Right cardiac atrium (tissue), 5 donors: Measurements from ENCODE around the gene CARNS1. TPM values are rescaled to one million over a fixed set of nuclear protein-coding genes. Genes with fewer than 3 reads are reported as not detected.

Experiments
- ATAC-seq, 2 donors: fragments of 200-7000 bp; cut with Tn5 transposase; one replicate each; pipeline versions ENCODE4 v1.8.0 to v1.9.1; 2020; ENCODE audit warnings: moderate library complexity in 2 of 2, mild to moderate bottlenecking in 1 of 2
- DNase-seq, 3 donors: peaks; one replicate each; pipeline ENCODE4 v3.0.0-alpha.2; 2020
- H3K27ac ChIP-seq: one replicate; pipeline ENCODE4 v1.5.1; 2013; ENCODE audit warnings: mild to moderate bottlenecking, low read length, control low read depth, moderate library complexity
- H3K27me3 ChIP-seq: one replicate; pipeline ENCODE4 v1.6.1; 2013; ENCODE audit not compliant: control insufficient read depth, insufficient read depth
- H3K4me1 ChIP-seq: one replicate; pipeline ENCODE4 v1.6.1; 2013; ENCODE audit warnings: low read length; ENCODE audit not compliant: control insufficient read depth, insufficient read depth
- H3K4me3 ChIP-seq: one replicate; pipeline ENCODE4 v1.5.1; 2013; ENCODE audit warnings: low read length, control low read depth
- H3K9me3 ChIP-seq: one replicate; pipeline ENCODE4 v1.6.1; 2013; ENCODE audit warnings: low read length; ENCODE audit not compliant: control insufficient read depth
- WGBS: extraction: QIAGEN DNeasy Blood & Tissue Kit; methylation state at CpG from one replicate; pipeline ENCODE4 v1.1.7; 2013; 5-methylcytosine and 5-hydroxymethylcytosine counted together
- intact Hi-C, 4 donors: fragments of 100-400 bp; cut with DNase I; formaldehyde crosslinking; loops; one replicate each; pipeline versions ENCODE4 v1.11.0 to v1.14.0; 2022 to 2023
- polyA plus RNA-seq: library from polyadenylated mRNA; stranded (reverse); fragments of 200-250 nt; gene quantifications from one replicate; pipeline ENCODE4 v1.2.3, GENCODE V29; 2013
- total RNA-seq, 4 donors: library from RNA; stranded (reverse); fragmentation: NEBNext Ultra II Directional; extraction: Animal tissue kit (Norgen Biotek cat#: 25700); gene quantifications; one replicate each; pipeline ENCODE4 v1.2.1, GENCODE V29; 2021
- donor health status: healthy with polysubstance abuse.
- donor health status: DM: no; HTN: yes; CAD: no.
- donor health status: DM: no; HTN: no; CAD: no.
- donor health status: DM: no; HTN: yes; CAD: no; lungs with severe emphysema.
- donor health status: DM: yes; HTN: yes; CAD: no.

CARNS1 gene
- total and polyA plus RNA-seq, 5 donors = 5.1 to 23.6 (median 6.1) TPM

DNA sequence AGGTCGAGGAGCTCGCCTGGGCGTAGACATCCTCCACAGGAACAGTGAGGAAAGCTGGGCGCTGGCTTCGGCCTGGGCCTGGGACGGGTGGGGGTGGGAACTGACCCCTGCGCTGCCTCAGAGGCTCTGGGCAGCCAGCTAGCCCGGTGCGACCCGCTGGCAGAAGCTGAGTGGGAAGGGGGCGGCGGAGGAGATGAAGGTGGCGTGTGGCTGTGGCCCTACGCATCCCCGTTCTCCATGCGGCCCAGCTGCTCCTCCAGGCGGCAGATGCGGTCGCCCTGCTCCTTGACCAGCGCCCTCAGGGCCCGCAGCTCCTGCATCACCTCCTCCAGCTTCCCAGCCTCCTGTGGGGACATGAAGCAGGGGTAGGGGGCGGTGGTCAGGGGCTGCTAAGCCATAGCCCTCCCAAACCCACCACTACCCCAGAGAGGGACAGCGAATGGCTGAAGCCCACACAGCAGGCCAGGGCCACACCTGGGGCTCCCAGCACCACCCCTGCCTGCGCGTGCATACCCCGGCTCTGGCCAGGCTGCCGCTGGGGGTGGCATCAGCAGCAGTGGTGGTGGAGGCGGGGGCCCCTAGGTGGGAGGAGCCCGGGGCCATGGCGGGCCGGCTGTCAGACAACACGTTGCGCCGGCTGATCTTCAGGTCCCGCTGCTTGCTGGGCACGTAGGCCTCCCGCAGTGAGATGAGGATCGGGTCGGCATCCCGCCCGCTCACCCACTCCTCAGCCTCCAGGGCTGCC, 22.9 kb downstream of the CARNS1 start:
- H3K4me3 ChIP-seq = no peak overlapping the region
- WGBS = 78% methylated on average over 41 of the region's 41 CpGs
- DNase-seq = peak in 2 of 3 donors; percentile 69 to 78

DNA sequence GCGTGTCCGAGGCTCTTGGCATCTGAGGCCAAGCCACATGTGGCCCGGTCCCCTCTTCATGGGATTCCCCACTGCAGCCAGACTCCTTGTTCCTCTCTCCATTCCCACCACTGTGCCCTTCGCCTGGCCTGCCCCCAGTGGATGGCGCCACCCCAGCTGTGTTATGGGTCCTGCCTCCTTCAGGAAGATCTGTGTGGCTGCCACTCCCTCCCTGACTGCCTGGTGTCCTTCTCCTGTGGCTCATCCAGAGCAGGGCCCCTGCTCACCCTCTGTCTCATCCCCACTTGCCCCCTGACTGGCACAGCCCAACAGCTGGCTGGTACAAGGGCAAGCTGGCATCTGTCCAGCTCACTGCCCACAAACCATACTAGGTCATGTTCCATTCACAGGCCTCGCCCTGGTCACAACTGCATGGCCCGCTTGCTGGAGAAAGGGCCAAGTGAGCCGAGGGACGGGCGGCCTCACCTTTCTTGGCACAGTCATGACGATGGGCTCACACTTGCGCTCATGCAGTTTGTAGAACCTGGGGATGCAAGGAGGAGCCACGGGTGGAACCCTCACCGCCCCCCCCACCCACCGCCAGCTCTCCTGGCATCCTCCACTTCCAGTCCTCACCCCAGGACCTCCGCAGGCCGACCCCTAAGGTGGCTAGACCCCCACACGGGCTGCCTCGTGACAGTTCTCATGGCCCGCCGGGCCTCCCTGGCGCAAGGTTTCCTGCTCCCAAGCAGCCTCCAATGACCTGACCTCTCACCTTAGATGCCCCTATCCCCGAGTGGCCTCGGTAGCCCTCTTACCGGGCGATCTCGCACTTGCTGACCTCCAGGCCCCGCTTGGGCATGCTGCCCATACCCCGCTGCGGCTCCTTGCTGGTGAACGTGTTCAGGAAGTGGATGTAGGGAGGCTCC, 24.1 kb downstream of the CARNS1 start:
- DNase-seq (peak in 2 of 3 donors; percentile 57 to 78), ATAC-seq (no peak)
- no peaks in the 10 kb centered on the region for H3K27me3 ChIP-seq
- intact Hi-C loops = no loop called here
- H3K4me3 ChIP-seq = no peak overlapping the region
- peak overlapping the region; percentile 11 for H3K27ac ChIP-seq
- no peaks in the 10 kb centered on the region for H3K9me3 ChIP-seq
- WGBS = 67% methylated on average over 31 of the region's 31 CpGs
- no peaks in the 10 kb centered on the region for H3K4me1 ChIP-seq

More for the DNA sequence above, 22.9 kb downstream of the CARNS1 start:
- Histone ChIP-seq H3K4me1 (no peaks in the 10 kb centered on the region), H3K27me3 (no peaks in the 10 kb centered on the region), H3K27ac (no peak overlapping the region), H3K9me3 (no peaks in the 10 kb centered on the region)
- ATAC-seq = no peak
- intact Hi-C loops = no loop called here

DNA sequence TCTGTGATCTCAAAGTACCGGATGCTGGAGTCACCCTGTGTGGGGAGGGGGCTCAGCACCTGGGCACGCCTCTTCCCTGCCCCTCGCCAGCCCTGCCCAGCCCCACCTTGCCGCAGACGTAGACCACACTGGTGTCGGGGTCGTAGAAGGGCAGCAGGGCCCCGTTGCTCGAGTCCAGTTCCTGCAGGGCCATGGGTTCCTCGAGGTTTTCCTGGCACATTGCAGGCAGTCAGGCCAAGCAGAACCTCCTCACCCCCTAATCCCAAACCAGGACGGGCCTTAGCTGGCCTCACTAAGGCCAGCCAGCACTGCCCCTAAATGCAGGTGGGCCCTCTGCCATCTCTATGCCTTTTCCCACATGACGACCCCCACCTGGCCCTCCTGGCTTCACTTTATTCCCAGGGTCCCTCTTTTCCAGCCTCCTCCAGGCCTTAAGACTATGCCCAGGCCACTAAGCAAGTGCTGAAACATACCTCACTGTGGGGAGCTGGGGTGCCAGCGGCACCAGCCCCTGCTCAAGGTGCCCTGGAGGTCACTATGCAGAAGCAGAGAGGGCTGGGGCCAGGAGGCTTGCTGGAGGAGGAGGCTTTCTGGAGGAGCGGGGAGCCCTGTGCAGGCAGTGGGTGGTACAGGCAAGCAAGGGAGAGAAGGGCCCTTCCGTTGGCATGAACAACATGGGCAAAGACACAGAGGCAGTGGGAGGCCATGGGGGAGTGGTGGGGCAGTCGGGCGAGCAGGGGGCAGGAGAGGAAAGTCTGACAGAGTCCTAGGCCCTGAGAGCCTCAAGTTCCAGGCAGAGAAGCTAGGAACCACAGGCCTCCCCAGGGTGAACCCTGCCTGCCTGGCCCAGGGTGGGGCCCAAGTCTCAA, 25.0 kb downstream of the CARNS1 start:
- peak in 1 of 3 donors; percentile 54 for DNase-seq
- Histone ChIP-seq H3K27me3 (no peaks in the 10 kb centered on the region), H3K4me3 (no peak overlapping the region), H3K27ac (no peak overlapping the region), H3K9me3 (no peaks in the 10 kb centered on the region), H3K4me1 (no peaks in the 10 kb centered on the region)
- intact Hi-C loops = no loop called here
- WGBS = 68% methylated on average over 17 of the region's 17 CpGs
- ATAC-seq = no peak

DNA sequence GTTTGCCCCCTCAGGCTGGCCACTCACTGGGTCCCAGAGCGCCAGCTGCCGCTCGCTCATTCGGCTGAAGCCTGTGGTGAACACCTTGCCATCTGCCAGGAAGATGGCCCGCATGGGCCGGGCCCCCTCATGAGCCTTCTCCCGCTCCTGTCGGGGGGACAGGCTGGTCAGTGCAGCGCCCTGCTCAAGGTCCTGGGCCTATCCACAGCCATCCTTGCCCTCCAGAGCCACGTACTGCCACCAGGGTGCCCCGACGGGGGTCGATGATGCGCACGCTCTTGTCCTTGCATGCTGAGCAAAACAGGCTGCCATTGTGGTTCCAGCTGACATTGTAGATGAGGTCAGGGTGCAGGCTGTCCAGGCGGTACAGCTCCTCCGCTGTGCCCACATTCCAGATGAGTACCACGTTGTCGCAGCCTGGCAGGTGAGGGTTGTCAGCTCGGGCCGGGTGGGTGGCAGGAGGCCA, 25.7 kb downstream of the CARNS1 start:
- H3K9me3 ChIP-seq = no peaks in the 10 kb centered on the region
- H3K4me1 ChIP-seq = no peaks in the 10 kb centered on the region
- H3K27ac ChIP-seq = no peak overlapping the region
- 90% methylated on average over 21 of the region's 21 CpGs for WGBS
- ATAC-seq = no peak
- H3K27me3 ChIP-seq = no peaks in the 10 kb centered on the region
- no peak overlapping the region for H3K4me3 ChIP-seq
- DNase-seq = peak in 1 of 3 donors; percentile 55
- intact Hi-C loops = no loop called here

DNA sequence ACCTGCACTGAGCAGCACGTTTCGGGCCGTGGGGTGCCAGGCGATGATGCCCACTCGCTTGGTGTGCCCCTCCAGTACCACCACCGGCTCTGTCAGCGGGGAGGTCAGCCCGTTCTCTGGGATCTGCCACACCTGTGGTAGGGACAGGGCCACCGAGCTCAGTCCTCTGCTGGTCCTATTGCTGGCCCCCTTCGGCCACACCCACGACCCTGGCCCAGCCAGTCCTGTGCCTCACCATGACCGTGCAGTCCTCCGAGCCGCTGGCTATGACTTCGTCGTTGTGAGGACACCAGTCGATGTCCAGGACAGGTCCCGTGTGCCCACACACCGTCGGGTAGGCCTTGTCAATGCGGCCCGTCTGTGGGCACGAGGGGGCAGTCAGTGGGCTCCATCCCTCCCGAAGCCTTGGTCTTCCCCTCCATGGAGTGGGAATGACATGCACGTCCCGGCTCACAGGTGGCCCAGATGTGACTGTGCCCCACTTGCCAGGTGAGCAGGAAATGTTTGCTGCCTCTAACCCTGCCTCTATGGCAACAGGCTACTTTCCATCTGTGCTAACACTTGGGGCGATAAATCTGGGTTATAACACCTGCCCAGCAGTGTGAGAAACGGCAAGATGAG, 26.4 kb downstream of the CARNS1 start:
- intact Hi-C loops = no loop called here
- H3K27ac ChIP-seq = no peak overlapping the region
- H3K4me3 ChIP-seq = no peak overlapping the region
- WGBS = 87% methylated on average over 28 of the region's 28 CpGs
- ATAC-seq (no peak), DNase-seq (peak in 1 of 3 donors; percentile 73)
- no peaks in the 10 kb centered on the region for H3K4me1 ChIP-seq
- H3K9me3 ChIP-seq = no peaks in the 10 kb centered on the region
- no peaks in the 10 kb centered on the region for H3K27me3 ChIP-seq

DNA sequence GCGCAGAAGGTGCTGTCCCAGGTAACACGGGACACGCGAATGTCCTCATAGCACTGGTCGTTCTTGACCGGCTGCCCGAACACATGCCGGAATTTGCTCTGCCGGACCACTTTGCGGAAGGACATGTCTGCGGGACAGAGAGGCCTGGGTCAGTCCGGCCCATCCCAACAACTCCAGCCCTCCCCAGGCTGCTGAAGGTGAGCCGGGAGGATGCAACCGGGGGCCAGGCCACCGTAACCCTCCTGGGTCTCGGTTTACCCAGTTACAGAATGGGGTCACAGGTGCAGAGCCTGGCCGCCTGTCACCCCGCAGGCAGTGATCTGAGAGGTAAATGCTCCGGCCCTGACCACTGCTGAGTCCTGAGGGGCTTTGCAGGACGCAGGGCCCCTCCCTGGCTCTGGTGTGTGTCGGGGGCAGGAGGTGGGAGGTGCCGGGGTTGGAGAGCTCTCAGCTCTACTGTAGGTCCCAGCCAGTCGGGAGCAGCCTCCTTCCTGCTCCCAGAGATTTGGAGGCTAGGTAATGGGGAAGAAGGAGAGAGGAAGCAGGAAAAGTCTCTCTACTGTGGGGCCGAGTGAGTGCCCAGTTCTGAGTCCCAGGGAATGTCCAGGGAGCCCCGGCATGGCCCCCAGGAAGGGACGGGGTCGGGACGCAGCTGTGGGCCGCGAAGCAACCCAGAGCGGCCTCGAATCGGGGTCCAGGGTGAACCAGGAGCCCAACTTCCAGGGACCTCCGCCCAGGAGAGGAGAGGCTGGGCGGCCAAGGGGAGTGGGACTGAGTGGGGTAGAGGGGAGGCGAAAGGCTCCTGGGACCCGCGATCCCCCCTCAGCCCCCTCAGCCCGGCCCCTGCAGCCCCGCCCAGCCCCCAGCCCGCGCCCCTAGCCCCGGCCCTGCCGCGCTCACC, 27.3 kb downstream of the CARNS1 start:
- no peaks in the 10 kb centered on the region for H3K27me3 ChIP-seq
- H3K4me1 ChIP-seq = no peaks in the 10 kb centered on the region
- DNase-seq = peak in 1 of 3 donors; percentile 60
- peak overlapping the region; percentile 71 for H3K27ac ChIP-seq
- no peaks in the 10 kb centered on the region for H3K9me3 ChIP-seq
- peak overlapping the region; percentile 96 for H3K4me3 ChIP-seq
- intact Hi-C loops = no loop called here
- WGBS = 35% methylated on average over 45 of the region's 45 CpGs
- peak; percentile 1 for ATAC-seq

DNA sequence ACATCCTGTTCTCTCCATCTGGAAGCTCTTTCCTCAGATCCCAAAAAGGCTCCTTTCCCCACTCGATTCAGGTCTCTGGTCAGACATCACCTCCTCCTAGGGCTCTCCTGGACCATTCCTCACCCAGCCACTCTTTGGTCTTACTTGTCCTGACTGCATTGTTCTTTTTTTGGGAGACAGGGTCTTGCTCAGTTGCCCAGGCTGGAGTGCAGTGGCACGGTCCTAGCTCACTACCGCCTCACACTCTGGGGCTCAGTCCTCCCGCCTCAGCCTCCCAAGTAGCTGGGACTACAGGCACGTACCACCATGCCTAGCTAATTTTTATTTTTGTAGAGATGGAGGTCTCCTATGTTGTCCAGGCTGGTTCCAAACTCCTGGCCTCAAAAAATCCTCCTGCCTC, 30.0 kb downstream of the CARNS1 start:
- no peak overlapping the region for H3K27ac ChIP-seq
- intact Hi-C loops = no loop called here
- no peaks in the 10 kb centered on the region for H3K27me3 ChIP-seq
- no peak for ATAC-seq
- DNase-seq = no peak
- no peak overlapping the region for H3K4me3 ChIP-seq
- WGBS = 82% methylated on average over 5 of the region's 5 CpGs
- H3K9me3 ChIP-seq = no peaks in the 10 kb centered on the region
- no peaks in the 10 kb centered on the region for H3K4me1 ChIP-seq

DNA sequence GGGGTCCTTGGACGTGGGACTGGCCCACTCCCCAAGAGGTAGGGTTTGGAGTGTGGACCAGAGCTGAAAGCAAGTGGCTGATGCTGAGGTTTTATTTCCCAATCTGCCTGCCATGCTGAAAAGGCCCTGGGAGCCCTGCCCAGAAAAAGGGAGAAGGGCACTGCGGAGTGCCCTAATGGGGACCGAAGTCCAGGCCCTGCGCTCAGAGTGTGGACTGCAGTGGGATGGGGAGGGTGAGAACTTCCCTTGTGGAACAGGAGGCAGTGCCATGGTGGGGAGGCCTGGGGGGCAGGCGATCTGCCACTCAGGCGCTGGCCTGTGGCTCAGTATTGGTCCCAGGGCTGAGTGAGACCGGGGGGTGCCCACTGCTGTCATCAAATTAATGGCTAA, 32.7 kb downstream of the CARNS1 start:
- Histone ChIP-seq H3K9me3 (no peaks in the 10 kb centered on the region), H3K27ac (no peak overlapping the region), H3K4me1 (no peaks in the 10 kb centered on the region), H3K4me3 (no peak overlapping the region), H3K27me3 (no peaks in the 10 kb centered on the region)
- DNase-seq (no peak), ATAC-seq (no peak)
- intact Hi-C loops = no loop called here
- WGBS = 94% methylated on average over 7 of the region's 7 CpGs

DNA sequence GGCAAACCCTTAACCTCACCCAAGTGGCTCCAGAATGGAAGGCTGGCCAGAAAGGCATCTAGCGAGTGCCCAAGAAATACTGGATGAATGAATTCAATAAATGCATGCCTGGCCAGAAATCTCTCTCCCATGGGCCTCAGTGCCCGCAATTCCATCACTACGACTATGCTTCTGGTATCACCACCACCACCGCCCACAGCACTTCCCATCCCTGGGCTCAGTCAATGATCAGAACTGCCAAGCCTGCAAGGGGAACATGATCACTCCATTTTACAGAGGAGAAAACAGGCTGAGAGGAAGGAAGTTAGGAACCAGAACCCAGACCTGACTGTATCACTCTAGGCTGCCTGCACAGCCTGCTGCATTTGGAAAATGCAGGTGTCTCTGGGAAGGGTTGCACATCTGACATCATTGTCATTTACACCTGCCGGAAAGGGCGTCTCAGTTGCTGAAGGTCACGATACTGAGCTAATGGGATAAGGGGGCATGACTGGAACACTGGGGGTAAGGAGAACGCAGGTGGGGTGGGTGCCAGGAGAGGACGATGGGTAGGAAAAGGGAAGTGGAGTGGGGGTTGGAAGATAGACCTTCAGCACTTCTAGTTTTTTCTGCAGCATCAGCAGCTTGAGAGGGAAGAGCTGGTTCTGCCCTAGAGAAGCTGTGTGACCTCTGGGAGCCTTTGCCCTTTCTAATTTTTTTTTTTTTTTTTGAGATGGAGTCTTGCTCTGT, 33.8 kb downstream of the CARNS1 start:
- no peak overlapping the region for H3K27ac ChIP-seq
- no peak for ATAC-seq
- no peaks in the 10 kb centered on the region for H3K4me1 ChIP-seq

More for the DNA sequence above, 33.8 kb downstream of the CARNS1 start:
- Histone ChIP-seq H3K27me3 (no peaks in the 10 kb centered on the region), H3K9me3 (no peaks in the 10 kb centered on the region), H3K4me3 (no peak overlapping the region)
- 69% methylated on average over 9 of the region's 9 CpGs for WGBS
- peak in 2 of 3 donors; percentile 16 to 33 for DNase-seq
- intact Hi-C loops = no loop called here
